Heart left ventricle (tissue), 13 donors: ENCODE results near the gene PHAF1.

Experiments
- CTCF ChIP-seq, 12 donors: fragments of 200-600 bp; sonication (generic) in 4 of 12; IDR thresholded peaks; one replicate each; pipeline versions ENCODE4 v1.5.0 to v1.8.0; 2018 to 2022; ENCODE audit warnings: antibody characterized with exemption in 12 of 12, mild to moderate bottlenecking in 5 of 12
- POLR2A ChIP-seq, 2 donors: fragments of 450-650 bp; IDR thresholded peaks; one replicate each; pipeline ENCODE4 v1.6.1; 2017; ENCODE audit warnings: antibody characterized with exemption in 2 of 2, mild to moderate bottlenecking in 2 of 2, moderate library complexity in 2 of 2
- donor health status: ischemic (EF 13 %, LVEDD 7.1; RV severe dilation, severe dysfunction).
- donor health status: DM: no; HTN: yes; CAD: no.
- donor health status: DM: no; HTN: no; CAD: no.
- donor health status: ischemic (EF 25% LVEDD 6.9; RV normal size, moderate dysfunction).
- donor health status: ischemic (EF 25% LVEDD 5.7; RV mildly dilated, moderate dysfunction).
- donor health status: ischemic (EF 35%, LVEDD 5.7; RV mildly dilated, moderate dysfunction).
- donor health status: nonischemic (EF 11% LVEDD 7.7; RV severe dilation, severe dysfunction).
- donor health status: DM: yes; HTN: yes; CAD: no.
- donor health status: PGD.
- donor health status: ischemic (EF 29% LVEDD 5.4; RV normal size, mild dysfunction).
- donor health status: nonischemic (EF 23%, LVEDD 6.1; RV moderate dilation, normal function).

DNA sequence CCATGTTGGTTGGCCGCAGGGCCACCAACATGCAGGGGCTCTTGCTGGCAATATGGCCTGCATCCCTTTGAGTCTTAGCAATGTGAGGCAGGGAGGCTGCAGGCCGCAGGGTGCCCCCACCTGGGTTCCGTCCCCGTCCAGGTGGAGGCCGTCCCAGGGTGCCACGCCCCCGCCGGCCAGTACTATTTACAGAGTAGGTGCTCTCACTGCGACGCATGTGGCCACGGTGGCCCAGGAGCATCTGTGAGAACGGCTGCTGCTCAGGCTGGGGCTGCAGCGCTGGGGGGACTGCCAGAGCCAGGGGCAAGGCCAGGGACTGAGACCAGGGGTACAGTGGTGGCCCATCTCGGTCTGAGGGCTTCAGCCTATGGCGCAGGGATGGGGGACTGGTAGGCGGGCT lies 70.4 kb downstream of the PHAF1 start:
- TF ChIP-seq CTCF (IDR thresholded peaks at IDR 0.05) (no peak), POLR2A (IDR thresholded peaks at IDR 0.05) (no peak)
